Naive thymus-derived CD8-positive, alpha-beta T cell (primary cell): ENCODE results near the gene ROBO1. TPM values are rescaled to one million over a fixed set of nuclear protein-coding genes. Genes with fewer than 3 reads are reported as not detected.
A peak's percentile ranks its signal among the peaks of the same experiment; 100 is the strongest.

Experiments
- ATAC-seq, 2 donors: fragments of 150-1000 bp; cut with Tn5 transposase in 1 of 2; sonication (Bioruptor Pico), chemical (Tn5 transposase) in 1 of 2; 1 replicate in 1 of 2; 2 replicates in 1 of 2; pipeline ENCODE4 v1.10.0; 2021; ENCODE audit warnings: mild to moderate bottlenecking in 2 of 2, moderate library complexity in 2 of 2
- POLR2A ChIA-PET: fragments of 350-600 bp; sonication (Branson Sonifier 250); formaldehyde crosslinking; loops from one replicate; lab custom pipeline; 2021; ENCODE audit warnings: antibody characterized with exemption; lab: Charles Lee
- DNase-seq, 10 donors: peaks; one replicate each; pipeline versions ENCODE4 v3.0.0 to v3.0.0-alpha.2; 2020 to 2022
- H3K27ac Mint-ChIP-seq, 10 donors: one replicate each; pipeline ENCODE4 v1.8.0; 2020 to 2022; ENCODE audit warnings: mild to moderate bottlenecking in 10 of 10, mixed read lengths in 10 of 10, moderate library complexity in 4 of 10, inconsistent platforms in 1 of 10
- H3K27me3 Mint-ChIP-seq, 5 donors: one replicate each; pipeline ENCODE4 v1.8.0; 2021 to 2022; ENCODE audit warnings: mixed read lengths in 5 of 5
- H3K36me3 Mint-ChIP-seq, 3 donors: one replicate each; pipeline ENCODE4 v1.8.0; 2020 to 2022; ENCODE audit warnings: mixed read lengths in 3 of 3, mild to moderate bottlenecking in 2 of 3, inconsistent platforms in 1 of 3
- H3K4me1 Mint-ChIP-seq, 4 donors: one replicate each; pipeline ENCODE4 v1.8.0; 2021 to 2022; ENCODE audit warnings: mixed read lengths in 4 of 4
- H3K4me3 Mint-ChIP-seq, 10 donors: one replicate each; pipeline ENCODE4 v1.8.0; 2020 to 2022; ENCODE audit warnings: mild to moderate bottlenecking in 10 of 10, mixed read lengths in 10 of 10, moderate library complexity in 6 of 10, inconsistent platforms in 1 of 10
- H3K9me3 Mint-ChIP-seq, 9 donors: one replicate each; pipeline ENCODE4 v1.8.0; 2020 to 2022; ENCODE audit warnings: mixed read lengths in 9 of 9, mild to moderate bottlenecking in 3 of 9, inconsistent platforms in 1 of 9, moderate library complexity in 1 of 9
- polyA plus RNA-seq, 3 donors: library from polyadenylated mRNA; unstranded; fragments of 300-500 nt; fragmentation: Illumina TruSeq; gene quantifications; one replicate each; pipeline ENCODE4 v1.2.3, GENCODE V29; 2021
- total RNA-seq, 8 experiments: library from RNA in 2 of 8; stranded (reverse) in 2 of 8; gene quantifications; one replicate each; pipeline ENCODE4 v1.2.3 and lab custom pipeline; 2021 to 2026

ROBO1 gene
- total and polyA plus RNA-seq, 5 experiments from 2014 or later, result 2.3 to 16.3 (median 12.5) TPM

DNA sequence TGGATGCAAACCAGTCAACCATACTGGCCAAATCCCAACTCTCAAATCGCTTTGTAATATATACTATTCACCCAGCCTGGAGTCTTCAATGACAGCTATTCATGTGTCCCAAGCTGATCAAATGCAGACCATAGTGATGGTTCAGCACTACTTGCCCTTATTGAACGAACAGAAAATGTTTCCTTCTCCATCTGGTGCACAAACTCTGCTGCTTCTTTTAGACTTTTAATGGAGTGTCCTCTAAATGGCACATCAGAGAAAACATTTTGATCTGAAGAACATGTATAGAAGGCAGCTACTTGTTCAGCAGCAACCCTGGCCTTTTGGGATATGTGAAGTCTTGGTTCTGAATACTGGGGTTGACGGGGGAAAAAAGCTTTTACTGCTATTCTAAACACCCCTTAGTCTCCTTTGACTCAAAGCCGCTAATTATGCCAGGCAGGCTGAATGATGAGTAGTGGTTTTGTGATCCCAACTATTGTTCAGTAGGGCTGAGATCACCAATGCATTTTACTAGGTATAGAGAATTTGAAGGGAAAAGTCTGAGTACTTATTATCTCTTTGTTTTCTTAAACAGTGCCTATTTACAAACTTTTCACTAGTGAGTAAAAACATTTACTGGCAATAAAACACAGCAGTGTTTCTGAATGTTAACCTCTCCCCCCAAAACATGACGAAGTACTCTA lies 781.2 kb downstream of the ROBO1 start:
- peaks cover 0 to 2% (median 2%) of the 10 kb centered on the region in 3 donors for H3K36me3 Mint-ChIP-seq
- no peak overlapping the region for H3K4me3 Mint-ChIP-seq
- POLR2A ChIA-PET, result no interaction called here
- H3K27ac Mint-ChIP-seq, result no peak overlapping the region
- no peaks in the 10 kb centered on the region for H3K27me3 Mint-ChIP-seq
- peaks cover 0 to 10% (median 2%) of the 10 kb centered on the region in 9 donors for H3K9me3 Mint-ChIP-seq
- H3K4me1 Mint-ChIP-seq, result no peaks in the 10 kb centered on the region
- ATAC-seq, result no peak
- DNase-seq, result no peak

DNA sequence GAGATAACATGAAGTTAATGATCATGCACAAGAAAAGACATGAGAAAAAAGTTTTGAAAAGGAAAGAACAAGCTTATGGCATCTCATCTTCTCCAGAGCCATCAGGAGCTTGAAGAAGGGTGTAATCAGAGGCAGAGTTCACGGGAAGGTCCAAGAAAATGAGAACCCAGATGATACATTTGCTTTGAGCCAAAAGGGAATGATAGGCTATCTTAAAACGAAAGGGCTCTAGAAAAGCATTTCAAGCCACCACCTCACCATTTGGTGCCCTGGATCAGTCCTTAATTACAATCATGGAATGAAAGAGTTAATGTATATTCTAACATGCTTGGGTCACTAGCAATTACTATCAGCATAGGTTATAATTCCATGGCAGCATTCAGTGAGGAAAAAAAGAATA lies 781.8 kb downstream of the ROBO1 start:
- Mint-ChIP-seq H3K27ac (no peak overlapping the region), H3K4me1 (no peaks in the 10 kb centered on the region), H3K4me3 (no peak overlapping the region), H3K9me3 (peaks cover 0 to 10% (median 2%) of the 10 kb centered on the region in 9 donors), H3K36me3 (no peaks in the 10 kb centered on the region), H3K27me3 (no peaks in the 10 kb centered on the region)
- DNase-seq (no peak), ATAC-seq (no peak)
- POLR2A ChIA-PET, result no interaction called here

DNA sequence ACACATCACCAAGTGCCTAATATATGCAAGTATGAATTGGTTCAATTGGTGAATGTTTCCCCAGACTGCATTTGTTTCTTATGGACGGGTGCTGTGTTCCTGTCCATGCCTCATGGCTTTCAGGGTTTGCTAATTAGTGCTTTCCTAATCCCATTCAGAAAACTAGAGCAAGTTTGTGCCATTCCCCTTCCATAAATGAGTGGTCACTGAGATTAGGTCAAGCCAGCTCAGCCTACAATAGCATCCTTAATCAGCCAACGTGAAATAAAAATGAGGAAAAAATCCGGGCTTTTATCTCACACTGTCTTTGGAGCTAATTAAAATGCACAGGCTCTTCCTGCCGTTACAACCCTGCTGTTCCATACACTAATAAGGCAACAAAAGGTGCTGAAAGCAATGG lies 788.8 kb downstream of the ROBO1 start:
- H3K4me1 Mint-ChIP-seq, result no peaks in the 10 kb centered on the region
- no peak overlapping the region for H3K4me3 Mint-ChIP-seq
- no peaks in the 10 kb centered on the region for H3K36me3 Mint-ChIP-seq
- no peak overlapping the region for H3K27ac Mint-ChIP-seq
- DNase-seq, result no peak
- no peak for ATAC-seq
- POLR2A ChIA-PET, result no interaction called here
- no peaks in the 10 kb centered on the region for H3K27me3 Mint-ChIP-seq
- H3K9me3 Mint-ChIP-seq, result peaks cover 0 to 10% (median 2%) of the 10 kb centered on the region in 9 donors

DNA sequence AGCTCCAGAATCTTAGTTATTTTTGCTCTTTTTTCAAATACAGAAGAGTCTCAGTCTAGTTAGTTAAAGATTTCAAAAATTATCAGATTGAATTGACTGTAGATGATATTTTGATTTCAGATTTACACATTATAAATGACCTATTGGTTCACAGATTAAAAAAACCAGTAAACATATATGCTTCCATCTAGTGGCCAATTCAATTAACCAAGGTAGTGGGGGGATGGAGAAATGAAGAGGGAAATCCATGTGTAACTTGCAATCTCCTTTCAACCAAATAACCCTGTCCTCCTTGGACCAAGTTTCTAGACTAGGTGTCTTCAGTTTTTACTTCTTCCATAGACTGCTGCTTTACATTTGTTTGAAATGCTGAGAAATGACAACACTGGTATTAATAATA lies 789.8 kb downstream of the ROBO1 start:
- no peak overlapping the region for H3K27ac Mint-ChIP-seq
- H3K9me3 Mint-ChIP-seq, result peaks cover 0 to 4% (median under 1%) of the 10 kb centered on the region in 9 donors
- no peaks in the 10 kb centered on the region for H3K4me1 Mint-ChIP-seq
- H3K36me3 Mint-ChIP-seq, result no peaks in the 10 kb centered on the region
- DNase-seq (no peak), ATAC-seq (no peak)
- no peaks in the 10 kb centered on the region for H3K27me3 Mint-ChIP-seq
- POLR2A ChIA-PET, result no interaction called here
- no peak overlapping the region for H3K4me3 Mint-ChIP-seq

DNA sequence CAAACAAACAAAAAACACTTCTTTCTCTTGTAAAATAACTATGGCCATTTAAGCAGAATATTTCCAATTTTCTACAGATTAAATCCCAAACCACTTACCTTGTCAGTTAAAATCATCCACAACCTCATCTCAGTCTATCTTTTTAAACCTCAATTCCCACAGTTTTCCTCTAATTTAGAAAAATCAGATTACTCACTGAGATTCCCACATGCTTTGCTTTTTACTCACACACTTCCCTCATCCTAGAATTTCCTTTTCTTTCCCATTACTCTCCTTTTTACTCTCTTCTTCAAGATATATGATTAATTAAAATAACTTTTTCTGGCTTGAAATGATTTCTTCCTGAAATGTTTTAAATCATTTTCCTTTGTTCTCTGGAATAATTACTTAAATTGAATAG lies 790.7 kb downstream of the ROBO1 start:
- ATAC-seq, result no peak
- H3K9me3 Mint-ChIP-seq, result peaks cover 0 to 5% (median 0%) of the 10 kb centered on the region in 9 donors
- POLR2A ChIA-PET, result no interaction called here
- H3K4me3 Mint-ChIP-seq, result no peak overlapping the region
- H3K36me3 Mint-ChIP-seq, result no peaks in the 10 kb centered on the region
- no peaks in the 10 kb centered on the region for H3K27me3 Mint-ChIP-seq
- no peaks in the 10 kb centered on the region for H3K4me1 Mint-ChIP-seq
- no peak for DNase-seq
- no peak overlapping the region for H3K27ac Mint-ChIP-seq

DNA sequence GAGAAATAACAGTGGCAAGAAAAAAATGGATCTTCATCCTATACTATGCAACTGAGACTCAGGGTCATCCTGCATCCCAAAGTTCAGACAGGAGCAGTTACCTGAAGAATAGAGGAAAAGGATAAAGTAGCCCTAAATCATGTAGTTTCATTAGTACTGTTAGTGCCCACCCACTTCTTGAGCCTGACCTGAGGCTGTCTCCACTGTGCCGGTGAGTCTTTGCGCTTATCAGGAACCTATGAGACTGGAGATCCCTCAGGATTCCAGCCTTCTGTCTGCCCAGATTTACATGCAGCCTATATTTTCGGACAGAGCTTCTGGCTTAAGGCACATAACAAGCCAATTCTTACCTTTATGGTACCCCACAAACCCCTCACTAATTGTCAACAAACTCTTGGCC lies 791.6 kb downstream of the ROBO1 start:
- Mint-ChIP-seq H3K27ac (no peak overlapping the region), H3K27me3 (no peaks in the 10 kb centered on the region), H3K4me1 (no peaks in the 10 kb centered on the region), H3K4me3 (no peak overlapping the region), H3K36me3 (no peaks in the 10 kb centered on the region), H3K9me3 (peaks cover 0 to 5% (median 0%) of the 10 kb centered on the region in 9 donors)
- no peak for DNase-seq
- ATAC-seq, result no peak
- POLR2A ChIA-PET, result no interaction called here

DNA sequence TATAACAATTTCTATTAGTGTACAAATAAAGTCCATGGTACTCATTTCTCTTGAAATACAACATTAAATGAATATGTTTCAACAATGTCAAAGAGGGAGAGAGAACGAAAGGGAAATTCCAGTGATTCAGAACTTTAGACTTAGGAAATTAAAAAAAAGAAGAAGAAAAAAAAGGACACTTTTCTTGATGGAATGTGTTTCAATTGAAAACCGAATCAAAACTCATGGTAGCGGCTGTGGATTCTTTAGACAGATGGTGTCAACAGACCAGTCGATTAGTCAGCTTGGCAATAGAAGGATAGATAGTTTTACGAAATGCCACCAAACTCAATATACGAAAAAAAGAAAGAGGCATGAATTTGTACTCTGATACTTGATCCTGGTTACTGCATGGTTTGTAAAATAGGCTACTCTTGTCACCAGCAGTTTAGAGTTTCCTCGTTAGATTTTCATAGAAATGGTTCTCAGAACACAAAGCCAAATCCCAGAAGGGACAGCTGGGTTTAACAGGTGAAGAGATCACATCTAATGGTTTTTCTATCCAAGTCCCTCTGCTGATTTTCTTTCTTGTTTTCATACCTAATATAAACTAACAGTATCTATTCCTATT lies 793.5 kb downstream of the ROBO1 start:
- no peak overlapping the region for H3K27ac Mint-ChIP-seq
- H3K9me3 Mint-ChIP-seq, result peaks cover 0 to 5% (median 0%) of the 10 kb centered on the region in 9 donors
- H3K4me1 Mint-ChIP-seq, result no peaks in the 10 kb centered on the region
- POLR2A ChIA-PET, result no interaction called here
- H3K4me3 Mint-ChIP-seq, result no peak overlapping the region
- no peaks in the 10 kb centered on the region for H3K36me3 Mint-ChIP-seq
- no peak for DNase-seq
- H3K27me3 Mint-ChIP-seq, result no peaks in the 10 kb centered on the region
- ATAC-seq, result no peak

DNA sequence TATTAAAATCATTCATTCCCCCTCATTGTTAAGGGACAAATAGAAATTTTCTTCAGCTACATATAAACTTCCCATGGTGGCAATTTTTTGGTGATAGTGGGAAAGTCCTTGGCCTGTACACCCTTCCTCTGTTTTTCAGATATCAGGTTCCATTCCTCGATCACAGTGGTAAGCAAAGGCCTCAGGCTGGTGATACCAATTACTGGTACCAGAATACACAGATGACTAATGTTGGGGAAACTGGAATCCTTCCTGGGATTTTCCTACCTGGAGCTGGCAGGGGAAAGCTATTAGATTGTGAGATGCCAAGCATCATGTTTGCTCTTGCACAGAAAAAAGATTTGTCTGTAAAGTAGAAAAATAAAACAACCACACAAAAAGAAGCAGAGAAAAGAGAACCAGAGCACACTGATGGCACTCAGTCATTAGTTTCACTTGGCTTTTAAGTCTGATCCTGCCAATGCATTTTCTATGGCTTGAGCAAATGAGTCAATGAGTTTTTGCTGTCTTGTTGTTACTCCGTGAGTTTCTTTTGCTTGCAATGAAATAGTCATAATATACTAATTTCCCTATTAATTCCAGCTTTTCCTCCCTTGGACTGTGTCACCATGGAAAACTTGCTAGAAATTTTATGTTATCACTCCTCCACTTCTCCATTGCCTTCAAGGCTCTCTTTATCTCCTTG lies 795.0 kb downstream of the ROBO1 start:
- no peak overlapping the region for H3K4me3 Mint-ChIP-seq

DNA sequence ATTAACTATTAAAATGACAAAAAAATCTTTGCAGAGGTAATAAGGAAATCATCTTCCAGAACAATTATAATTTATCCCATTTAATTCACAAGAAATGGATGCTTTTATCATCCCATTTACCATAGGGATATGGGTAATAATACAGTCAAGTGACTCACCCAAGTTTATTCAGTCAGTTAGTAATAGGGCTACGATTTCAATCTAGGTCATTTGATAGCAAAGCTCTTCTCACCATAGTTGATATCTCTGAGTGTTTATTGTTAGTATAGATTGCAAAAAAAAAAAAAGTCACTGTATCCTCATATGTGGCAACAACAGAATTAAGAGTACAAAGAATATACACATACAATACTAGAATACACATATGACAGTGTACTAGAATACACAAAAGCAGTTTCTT lies 797.1 kb downstream of the ROBO1 start:
- ATAC-seq (no peak), DNase-seq (no peak)
- POLR2A ChIA-PET, result no interaction called here
- Mint-ChIP-seq H3K27ac (no peak overlapping the region), H3K4me1 (no peaks in the 10 kb centered on the region), H3K4me3 (no peak overlapping the region), H3K27me3 (no peaks in the 10 kb centered on the region), H3K36me3 (no peaks in the 10 kb centered on the region), H3K9me3 (peaks cover 0 to 3% (median 0%) of the 10 kb centered on the region in 9 donors)

More for the DNA sequence above, 795.0 kb downstream of the ROBO1 start:
- Mint-ChIP-seq H3K4me1 (no peaks in the 10 kb centered on the region), H3K27ac (no peak overlapping the region), H3K36me3 (no peaks in the 10 kb centered on the region), H3K27me3 (no peaks in the 10 kb centered on the region), H3K9me3 (peaks cover 0 to 5% (median 0%) of the 10 kb centered on the region in 9 donors)
- POLR2A ChIA-PET, result no interaction called here
- DNase-seq (no peak), ATAC-seq (no peak)

DNA sequence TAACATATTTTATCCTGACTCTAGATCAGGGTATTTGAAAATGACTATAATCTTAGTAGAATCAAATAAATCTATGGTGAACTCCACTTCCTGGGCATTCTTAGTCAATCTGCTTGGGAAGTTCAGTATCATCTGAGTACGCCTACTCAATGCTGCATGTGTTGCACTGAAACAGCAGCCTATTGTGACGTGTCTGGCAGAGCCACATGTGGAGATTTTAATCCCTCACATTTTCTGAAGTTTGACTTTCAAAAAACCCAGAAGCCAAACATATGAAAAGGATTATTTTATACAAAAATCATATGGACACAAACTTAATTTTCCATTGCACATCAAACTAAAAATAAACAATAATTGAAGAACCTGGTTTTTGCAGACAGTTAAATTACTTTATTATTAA lies 798.3 kb downstream of the ROBO1 start:
- no peaks in the 10 kb centered on the region for H3K27me3 Mint-ChIP-seq
- POLR2A ChIA-PET, result no interaction called here
- no peak overlapping the region for H3K4me3 Mint-ChIP-seq
- no peak for DNase-seq
- H3K27ac Mint-ChIP-seq, result no peak overlapping the region
- ATAC-seq, result no peak
- H3K9me3 Mint-ChIP-seq, result peaks cover 0 to 3% (median 0%) of the 10 kb centered on the region in 9 donors
- no peaks in the 10 kb centered on the region for H3K4me1 Mint-ChIP-seq
- H3K36me3 Mint-ChIP-seq, result no peaks in the 10 kb centered on the region

DNA sequence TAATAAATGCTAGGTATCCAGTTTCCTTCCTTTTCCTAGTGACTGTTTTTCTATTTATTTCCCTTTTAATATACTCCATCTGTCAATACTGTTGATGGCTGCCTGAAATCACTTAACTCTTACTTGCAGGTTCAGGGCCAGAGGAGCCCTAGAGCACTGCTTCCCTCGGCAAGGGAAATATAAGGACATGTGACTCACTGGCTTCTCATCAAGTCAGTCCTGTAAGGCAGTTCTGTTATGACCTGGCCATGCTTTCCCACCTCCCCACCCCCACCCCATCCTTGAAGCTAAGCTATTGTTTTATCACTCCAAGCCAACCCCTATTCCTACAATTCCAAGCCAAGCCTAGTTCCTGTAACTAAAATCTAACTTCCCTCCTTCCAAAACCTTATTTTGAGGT lies 800.7 kb downstream of the ROBO1 start:
- H3K36me3 Mint-ChIP-seq, result peaks cover 0 to 3% (median 0%) of the 10 kb centered on the region in 3 donors
- DNase-seq (no peak), ATAC-seq (no peak)
- H3K4me1 Mint-ChIP-seq, result no peaks in the 10 kb centered on the region
- no peaks in the 10 kb centered on the region for H3K27me3 Mint-ChIP-seq
- H3K27ac Mint-ChIP-seq, result peak overlapping the region in 1 of 10 donors; percentile 58
- POLR2A ChIA-PET, result no interaction called here
- H3K9me3 Mint-ChIP-seq, result peaks cover 0 to 8% (median 4%) of the 10 kb centered on the region in 9 donors
- no peak overlapping the region for H3K4me3 Mint-ChIP-seq

DNA sequence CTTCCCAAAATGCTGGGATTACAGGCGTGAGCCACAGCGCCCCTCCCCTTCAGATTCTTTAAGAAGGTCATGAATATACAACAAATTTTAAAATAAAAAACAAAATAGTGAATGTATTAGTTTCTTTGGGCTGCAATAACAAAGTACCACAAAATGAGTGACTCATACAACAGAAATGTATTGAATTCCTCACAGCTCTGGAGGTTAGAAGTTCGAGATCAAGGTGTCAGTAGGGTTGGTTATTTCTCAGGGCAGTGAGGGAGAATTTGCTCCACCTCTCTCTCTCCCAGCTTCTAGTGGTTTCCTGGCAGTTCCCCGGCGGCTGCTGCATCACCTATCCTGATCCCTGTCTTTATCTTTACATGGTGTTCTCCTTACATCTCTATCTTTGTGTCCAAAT lies 804.0 kb downstream of the ROBO1 start:
- H3K36me3 Mint-ChIP-seq, result peaks cover 0 to 3% (median 0%) of the 10 kb centered on the region in 3 donors
- ATAC-seq (no peak), DNase-seq (no peak)
- no peaks in the 10 kb centered on the region for H3K4me1 Mint-ChIP-seq
- no peak overlapping the region for H3K27ac Mint-ChIP-seq
- H3K9me3 Mint-ChIP-seq, result peaks cover 0 to 13% (median 5%) of the 10 kb centered on the region in 9 donors
- no peaks in the 10 kb centered on the region for H3K27me3 Mint-ChIP-seq
- no peak overlapping the region for H3K4me3 Mint-ChIP-seq
- POLR2A ChIA-PET, result no interaction called here

DNA sequence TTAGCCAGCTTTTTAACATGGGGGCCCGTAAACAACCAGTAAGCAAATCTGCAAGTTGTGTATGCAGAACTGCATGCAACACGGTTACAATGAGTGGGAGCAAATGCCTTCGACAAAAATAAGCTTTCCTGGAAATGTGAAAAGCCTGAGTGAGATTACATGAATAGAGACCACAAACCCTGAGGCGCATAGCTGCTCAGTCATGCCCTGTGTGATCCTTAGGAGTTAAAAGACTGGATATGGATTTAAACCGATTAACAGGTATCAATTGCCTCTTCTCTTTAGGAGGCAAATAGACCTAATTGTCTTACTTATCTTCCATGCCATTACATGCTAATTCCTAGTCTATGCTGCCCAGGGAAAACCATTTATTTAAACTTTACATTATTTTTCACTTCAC lies 810.3 kb downstream of the ROBO1 start:
- ATAC-seq (no peak), DNase-seq (no peak)
- POLR2A ChIA-PET, result no interaction called here
- peaks cover 0 to 8% (median 1%) of the 10 kb centered on the region in 9 donors for H3K9me3 Mint-ChIP-seq
- H3K27ac Mint-ChIP-seq, result no peak overlapping the region
- H3K4me3 Mint-ChIP-seq, result no peak overlapping the region
- no peaks in the 10 kb centered on the region for H3K36me3 Mint-ChIP-seq
- H3K27me3 Mint-ChIP-seq, result no peaks in the 10 kb centered on the region
- no peaks in the 10 kb centered on the region for H3K4me1 Mint-ChIP-seq
